RPMI7951 (cell line): ENCODE results near the gene AGTRAP. TPM values are rescaled to one million over a fixed set of nuclear protein-coding genes. Genes with fewer than 3 reads are reported as not detected.
A peak's percentile ranks its signal among the peaks of the same experiment; 100 is the strongest.

Experiments
- DNase-seq: peaks from one replicate; pipeline ENCODE4 v3.0.0-alpha.2; 2012; ENCODE audit warnings: low read depth
- total RNA-seq: library from RNA; depleted of rRNA; stranded (reverse); fragments of >200 nt; shearing (Covaris generic); gene quantifications from 2 replicates; pipeline ENCODE4 v1.2.3, GENCODE V29; 2014; rRNA removed

AGTRAP gene, protein sequence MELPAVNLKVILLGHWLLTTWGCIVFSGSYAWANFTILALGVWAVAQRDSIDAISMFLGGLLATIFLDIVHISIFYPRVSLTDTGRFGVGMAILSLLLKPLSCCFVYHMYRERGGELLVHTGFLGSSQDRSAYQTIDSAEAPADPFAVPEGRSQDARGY
- 53.5 and 94.5 TPM in 2 replicates for total RNA-seq

DNA sequence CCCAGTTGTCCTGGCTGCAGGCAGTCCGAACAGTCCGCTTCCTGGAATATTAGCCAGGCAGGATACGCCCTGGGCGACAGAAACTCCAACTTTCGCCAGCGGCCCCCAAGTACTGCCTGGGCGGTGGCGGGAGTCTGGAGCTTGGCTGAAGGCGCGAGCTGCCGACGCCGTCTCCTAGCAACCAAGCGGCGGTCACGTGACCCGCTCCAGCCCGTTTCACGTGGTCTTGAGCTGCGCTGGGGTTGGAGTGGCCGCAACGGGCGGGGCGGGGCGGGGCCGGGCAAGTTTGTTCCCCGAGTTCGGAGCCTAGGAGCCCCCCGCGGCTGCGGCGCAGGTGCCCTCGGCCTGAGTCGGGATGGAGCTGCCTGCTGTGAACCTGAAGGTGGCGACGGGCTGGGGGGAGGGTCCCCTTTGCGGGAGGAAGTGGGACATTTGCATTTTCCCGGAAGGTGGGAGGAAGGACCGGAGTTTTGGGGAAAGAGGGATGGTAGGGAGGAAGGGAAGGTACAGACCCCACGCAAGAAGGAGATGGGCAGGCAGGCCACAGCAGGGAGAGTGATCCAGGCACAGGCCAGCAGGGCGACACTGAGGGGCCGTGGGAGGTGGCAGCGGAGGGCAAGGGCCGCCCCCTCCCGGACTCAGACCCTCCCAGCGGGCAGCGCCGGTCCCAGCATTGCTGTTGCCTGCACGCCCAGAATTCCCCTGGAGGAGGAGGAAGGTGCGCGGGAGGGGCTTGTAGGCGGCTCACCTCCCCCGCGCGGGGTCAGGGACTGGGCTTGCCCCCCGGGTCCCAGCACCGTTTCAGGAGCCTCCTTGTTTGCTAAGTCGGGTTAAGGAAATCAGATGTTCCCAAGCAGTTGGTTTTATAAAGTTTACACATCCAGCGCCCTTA lies at the start of gene AGTRAP:
Gene AGTRAP, plus strand, starts transcription at position 283 of the 892 bp plus-strand sequence. Its CDS starts 73 bp downstream, at position 356.
- peak; percentile 90 for DNase-seq

GRCh38 chr1:11688506-11688905 lies 47.4 kb upstream of the AGTRAP start:
- no peak for DNase-seq

DNA sequence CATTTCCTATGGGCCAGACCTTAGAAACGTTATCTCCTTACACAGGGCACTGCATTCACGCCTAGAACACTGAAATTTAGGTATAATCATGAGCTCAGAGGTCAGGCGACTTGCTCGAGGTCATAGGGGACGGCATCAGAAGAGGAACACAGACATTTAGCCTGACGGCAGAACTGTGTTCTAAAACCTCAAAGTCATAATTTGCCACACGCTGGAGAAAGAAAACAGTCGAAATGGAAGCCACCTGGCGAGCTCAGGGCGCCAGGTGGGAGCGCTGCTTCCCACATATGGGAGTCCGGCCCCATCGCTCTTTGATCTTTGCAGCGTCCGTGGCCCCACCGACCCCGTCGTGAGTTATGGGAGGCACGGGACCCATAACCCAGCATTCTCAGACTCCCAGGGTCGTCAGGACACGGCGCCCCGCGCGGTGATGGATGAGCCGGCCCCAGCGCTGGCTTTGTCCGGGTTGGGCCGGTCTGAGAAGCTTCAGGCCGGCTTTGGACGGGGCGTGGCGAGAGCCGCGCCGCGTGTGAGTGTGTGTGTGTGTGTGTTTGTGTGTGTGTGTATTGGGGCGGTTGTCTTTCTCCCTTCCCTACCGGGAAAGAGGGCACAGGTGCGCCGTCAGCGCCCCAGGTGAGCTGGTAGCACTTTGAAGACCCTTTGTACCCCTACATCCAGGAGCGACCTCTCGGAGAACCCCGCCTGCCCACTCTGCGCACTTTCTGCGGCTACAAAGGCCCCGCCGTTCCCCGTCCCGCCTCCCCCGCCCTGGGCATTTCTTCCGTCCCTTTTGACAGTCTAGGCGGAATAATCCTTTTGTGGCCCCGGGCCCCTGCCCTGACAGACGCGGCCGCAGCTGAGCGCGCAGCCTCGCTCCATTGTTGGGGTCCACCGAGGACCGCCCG lies 45.3 kb upstream of the AGTRAP start:
- no peak for DNase-seq

GRCh38 chr1:11691302-11691914 lies 44.5 kb upstream of the AGTRAP start, which contains the start of gene DRAXIN:
Gene DRAXIN (plus strand): TSS chr1:11691710. CDS start chr1:11706259, 14,549 bp downstream.
- no peak for DNase-seq

GRCh38 chr1:11691928-11692711 lies 43.8 kb upstream of the AGTRAP start:
- DNase-seq, result no peak

GRCh38 chr1:11693024-11693590 lies 42.8 kb upstream of the AGTRAP start:
- peak; percentile 93 for DNase-seq

- no peak for DNase-seq
Observed at GRCh38 chr1:11693917-11694316, 42.0 kb upstream of the AGTRAP start.

DNA sequence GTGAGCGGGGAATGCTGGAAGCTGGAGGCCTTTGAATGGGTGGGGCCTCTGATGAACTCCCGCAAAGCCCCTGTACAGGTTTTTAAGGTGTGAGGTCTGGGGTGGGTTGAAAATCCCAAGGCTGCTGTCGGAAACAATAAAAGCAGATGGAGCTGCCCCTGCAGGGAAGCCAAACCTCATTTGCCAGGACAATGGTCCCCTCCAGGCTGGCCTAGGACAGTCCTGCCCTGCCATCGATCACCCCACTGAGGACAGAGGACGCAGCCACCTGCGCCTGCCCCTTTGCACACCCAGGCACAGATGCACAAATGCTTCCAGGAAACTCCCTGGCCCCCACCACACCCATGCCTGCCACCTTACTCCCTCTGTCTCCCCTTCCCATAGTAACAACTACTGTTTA lies 40.1 kb upstream of the AGTRAP start:
- DNase-seq, result no peak

DNA sequence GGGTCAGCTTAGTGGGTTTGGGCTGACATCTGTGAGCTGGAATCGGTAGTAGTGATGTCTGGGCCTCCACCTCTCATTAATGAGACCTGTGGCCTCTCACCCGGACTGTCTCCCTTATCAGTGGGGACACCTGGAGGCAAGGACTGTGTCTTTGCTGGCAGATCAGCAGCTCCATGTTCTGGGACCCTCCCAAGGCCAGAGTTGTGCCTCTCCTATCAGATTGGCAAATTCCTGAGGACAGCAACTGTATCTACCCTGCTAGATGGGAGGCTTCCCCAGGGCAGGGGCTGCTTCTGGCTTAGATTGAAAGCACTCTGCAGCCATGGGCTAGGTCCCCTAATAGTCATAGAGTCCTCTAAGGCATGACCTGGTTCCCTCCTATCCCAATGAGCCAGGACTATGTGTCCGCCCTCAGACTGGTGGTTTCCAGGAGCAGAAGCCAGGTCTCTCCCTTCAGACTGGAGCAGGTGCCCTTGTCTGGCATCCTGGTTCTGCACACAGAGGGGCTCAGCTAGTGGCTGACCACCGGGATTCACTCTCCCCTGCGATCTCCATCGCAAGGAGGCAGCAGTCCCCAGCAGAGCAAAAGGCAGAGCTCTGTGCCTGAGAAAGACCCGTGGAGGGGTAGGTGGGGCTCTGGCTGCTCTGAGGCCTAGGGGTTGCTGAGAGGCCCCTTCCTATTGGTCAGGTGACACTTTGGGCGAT lies 38.6 kb upstream of the AGTRAP start:
- no peak for DNase-seq

DNA sequence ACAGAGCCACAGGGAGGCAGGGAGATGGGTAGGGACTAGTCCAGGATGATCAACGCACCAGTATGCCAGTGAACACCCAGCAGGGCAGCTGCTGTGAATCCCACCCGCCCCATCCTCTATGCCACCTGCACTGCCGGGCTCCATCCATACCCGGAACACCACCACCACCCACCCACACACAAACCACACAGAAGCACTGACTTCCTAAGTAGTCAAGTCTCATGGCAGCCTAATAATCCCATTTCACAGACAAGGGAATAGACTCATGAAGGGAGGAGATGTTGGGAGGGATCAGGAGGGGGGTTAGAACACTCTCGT lies 38.1 kb upstream of the AGTRAP start:
- DNase-seq, result no peak

GRCh38 chr1:11700601-11701467 lies 35.1 kb upstream of the AGTRAP start:
- DNase-seq, result no peak

DNA sequence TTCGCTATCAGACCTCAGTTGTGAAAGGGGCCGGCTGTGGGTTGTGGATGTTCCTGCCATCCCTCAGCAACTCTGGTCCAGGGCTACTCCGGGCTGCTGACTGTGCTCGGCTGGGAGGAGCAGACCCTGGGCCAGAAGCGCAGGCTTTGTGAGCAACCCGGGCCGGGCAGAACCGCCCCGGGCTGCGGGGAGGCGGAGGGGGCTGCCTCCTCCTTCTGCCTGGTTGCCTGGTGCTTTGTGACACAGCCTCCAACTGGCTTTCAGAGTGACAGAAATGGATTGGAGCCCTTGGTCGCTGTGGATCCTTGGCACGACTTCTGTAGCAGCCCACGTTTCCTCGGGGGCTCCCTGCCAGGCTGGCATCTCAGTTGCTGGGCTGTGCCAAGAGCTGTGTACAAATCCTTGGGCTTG lies 34.4 kb upstream of the AGTRAP start:
- DNase-seq, result no peak

DNA sequence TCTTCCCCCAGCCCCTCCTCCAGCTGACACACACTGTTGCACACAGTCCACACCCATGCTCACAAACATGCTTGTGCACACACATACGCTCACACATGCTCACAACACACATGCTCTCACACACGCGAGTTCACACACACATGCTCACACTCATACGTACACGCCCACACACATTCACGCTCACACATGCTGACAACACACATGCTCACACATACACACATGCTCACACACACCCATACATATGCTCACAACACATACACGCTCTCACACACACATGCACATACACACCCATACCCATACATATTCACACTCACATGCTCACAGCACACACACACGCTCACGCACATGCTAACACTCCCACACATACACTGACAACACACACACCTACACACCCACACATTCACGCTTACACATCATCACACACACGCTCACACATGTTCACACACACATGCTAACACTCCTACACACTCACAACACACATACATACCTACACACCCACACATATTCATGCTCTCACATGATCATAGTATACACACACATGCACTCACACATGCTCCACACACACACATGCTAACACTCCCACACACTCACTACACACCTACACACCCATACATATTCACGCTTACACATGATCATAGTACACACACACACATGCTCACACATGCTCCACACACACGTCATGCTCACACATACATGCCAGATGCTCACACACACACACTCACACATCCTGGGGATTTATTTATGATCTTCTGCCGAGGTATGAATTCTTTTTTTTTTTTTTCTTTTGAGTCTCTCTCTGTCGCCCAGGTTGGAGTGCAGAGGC lies 33.7 kb upstream of the AGTRAP start:
- DNase-seq, result no peak

DNA sequence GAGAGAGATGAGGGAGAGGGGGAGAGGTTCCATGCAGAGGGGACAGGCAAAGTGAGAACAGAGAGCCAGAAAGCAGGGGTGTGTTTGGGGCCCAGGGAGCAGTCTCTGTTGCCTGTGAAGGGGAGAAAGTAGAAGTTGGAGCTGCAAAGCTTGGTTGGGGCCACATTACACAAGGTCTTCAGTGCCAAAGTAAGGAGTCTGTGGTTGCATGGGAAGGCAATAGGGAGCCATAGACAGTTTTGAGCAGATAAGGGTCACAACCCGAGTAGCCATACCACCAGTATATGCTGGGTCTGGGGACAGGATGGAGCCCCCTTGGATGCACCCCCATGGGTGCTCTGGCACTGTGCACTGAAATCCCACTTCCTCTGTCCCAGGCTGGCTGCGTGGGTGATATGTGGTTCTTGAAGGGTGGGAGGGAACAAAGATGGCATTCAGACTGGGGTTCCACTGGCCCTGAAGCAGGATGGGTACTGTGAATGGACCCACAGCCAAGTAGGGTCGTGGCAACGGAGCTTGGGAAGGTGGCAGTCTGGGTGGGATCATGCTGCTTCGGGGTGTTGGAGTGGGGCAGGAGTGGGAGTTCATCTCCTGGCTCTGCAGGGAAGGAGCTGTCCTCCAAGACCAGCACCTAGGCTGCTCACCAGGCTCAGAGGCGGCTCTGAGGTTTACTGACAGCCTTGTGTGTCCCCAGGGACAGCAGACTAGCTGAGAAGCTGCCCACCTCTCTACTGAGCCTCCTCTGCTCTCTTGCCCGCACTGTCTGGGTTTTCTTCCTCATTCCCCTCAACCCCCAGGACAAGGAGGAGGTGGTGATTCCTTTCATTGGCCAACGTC lies 32.4 kb upstream of the AGTRAP start:
- DNase-seq, result no peak

- DNase-seq, result no peak
Observed at GRCh38 chr1:11704194-11704529, 31.8 kb upstream of the AGTRAP start.

DNA sequence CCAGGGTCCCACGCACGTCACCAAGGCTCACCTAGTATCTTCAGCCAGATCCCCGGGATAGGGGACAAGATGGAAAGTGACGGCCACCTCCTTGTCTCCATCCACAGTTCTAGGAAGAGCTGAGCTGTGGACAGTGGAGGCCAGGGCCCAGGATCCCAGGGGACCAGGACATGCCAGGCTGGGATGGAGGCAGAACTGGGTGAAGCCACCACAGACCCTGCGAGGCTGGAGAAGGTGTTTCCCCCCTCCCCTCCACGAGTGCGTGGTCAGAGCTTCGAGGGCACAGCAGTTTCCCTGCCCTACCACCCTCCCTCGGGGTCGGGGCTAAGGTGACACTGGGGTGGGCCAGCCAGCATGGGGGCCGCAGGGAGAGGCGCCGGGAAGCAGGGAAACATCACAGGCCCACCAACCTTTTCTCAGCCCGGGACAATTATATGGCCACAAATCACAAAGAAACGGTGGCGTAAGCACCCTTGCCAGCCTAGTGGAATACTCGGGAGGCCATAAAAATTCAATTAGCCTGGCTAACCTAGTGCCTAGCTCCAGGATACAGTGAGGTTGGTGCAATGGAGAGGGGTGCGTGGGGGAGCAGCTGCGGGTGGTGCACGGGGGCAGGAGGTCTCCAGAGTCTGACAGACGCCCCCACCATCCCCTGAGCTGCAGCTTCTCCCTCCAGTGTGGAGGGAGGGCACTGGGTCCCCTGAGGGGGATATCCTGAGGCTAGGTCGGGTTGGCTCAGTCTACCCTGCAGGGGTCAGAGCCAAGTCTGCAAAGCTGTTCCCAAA lies 31.1 kb upstream of the AGTRAP start:
- no peak for DNase-seq
